PFSK-1 (cell line): ENCODE measurements around the gene LRCH3.

Source experiments
- FOXP2 ChIP-seq: optimal IDR thresholded peaks from 2 replicates; pipeline ENCODE3; 2011; ENCODE audit warnings: borderline replicate concordance, control low read depth, inconsistent platforms; ENCODE audit not compliant: insufficient read depth; ENCODE audit errors: extremely low read length, extremely low read depth
- POLR2AphosphoS5 ChIP-seq: IDR thresholded peaks from 2 replicates; pipeline ENCODE4 v1.6.1; 2012; ENCODE audit warnings: low read depth, mild to moderate bottlenecking, control low read depth, low read length, moderate library complexity
- REST ChIP-seq, 2 experiments: IDR thresholded peaks; 2 replicates each; pipeline versions ENCODE4 v1.6.1 to v1.8.0; 2011 to 2012; ENCODE audit warnings: low read depth in 2 of 2, low read length in 2 of 2, control low read depth in 1 of 2, inconsistent platforms in 1 of 2, mild to moderate bottlenecking in 1 of 2, moderate library complexity in 1 of 2; ENCODE audit not compliant: insufficient read depth in 1 of 2
- SIN3A ChIP-seq: IDR thresholded peaks from 2 replicates; pipeline ENCODE4 v1.6.1; 2012; ENCODE audit warnings: mild to moderate bottlenecking, low read length, moderate library complexity, borderline replicate concordance; ENCODE audit not compliant: insufficient read depth
- TAF1 ChIP-seq: IDR thresholded peaks from 2 replicates; pipeline ENCODE4 v1.6.1; 2012; ENCODE audit warnings: low read length, control low read depth, borderline replicate concordance; ENCODE audit not compliant: insufficient read depth

Gene LRCH3

GRCh38 chr3:197858133-197858532, 67.1 kb downstream of the LRCH3 start:
- TF ChIP-seq POLR2AphosphoS5 (no peak), REST (IDR thresholded peaks at IDR 0.05; ENCODE audit: insufficient read depth in 1 of 2, low read depth in 2 of 2, low read length in 2 of 2) (no peak), TAF1 (no peak), SIN3A (no peak), FOXP2 (no peak)

- TF ChIP-seq POLR2AphosphoS5 (no peak), FOXP2 (no peak), REST (IDR thresholded peaks at IDR 0.05; ENCODE audit: insufficient read depth in 1 of 2, low read depth in 2 of 2, low read length in 2 of 2) (no peak), TAF1 (no peak), SIN3A (no peak)
Measured at GRCh38 chr3:197858598-197858997, 67.5 kb downstream of the LRCH3 start.

- TF ChIP-seq TAF1 (no peak), SIN3A (no peak), REST (IDR thresholded peaks at IDR 0.05; ENCODE audit: insufficient read depth in 1 of 2, low read depth in 2 of 2, low read length in 2 of 2) (no peak), POLR2AphosphoS5 (no peak), FOXP2 (no peak)
Measured at GRCh38 chr3:197866035-197866434, 75.0 kb downstream of the LRCH3 start.

GRCh38 chr3:197873329-197873728, 82.3 kb downstream of the LRCH3 start:
- no peak for TF ChIP-seq REST (IDR thresholded peaks at IDR 0.05; ENCODE audit: insufficient read depth in 1 of 2, low read depth in 2 of 2, low read length in 2 of 2)
- no peak for TF ChIP-seq TAF1
- no peak for TF ChIP-seq SIN3A
- no peak for TF ChIP-seq POLR2AphosphoS5
- TF ChIP-seq FOXP2 = no peak

GRCh38 chr3:197874064-197874463, 83.0 kb downstream of the LRCH3 start:
- no peak for TF ChIP-seq TAF1
